ENCODE data around the gene SLC25A18.
"Not testable (repeated sequence)": the region's sequence is repeated elsewhere in the genome, so short reads cannot be mapped to it uniquely, and the experiment has no call there.

The SLC25A18 gene

DNA sequence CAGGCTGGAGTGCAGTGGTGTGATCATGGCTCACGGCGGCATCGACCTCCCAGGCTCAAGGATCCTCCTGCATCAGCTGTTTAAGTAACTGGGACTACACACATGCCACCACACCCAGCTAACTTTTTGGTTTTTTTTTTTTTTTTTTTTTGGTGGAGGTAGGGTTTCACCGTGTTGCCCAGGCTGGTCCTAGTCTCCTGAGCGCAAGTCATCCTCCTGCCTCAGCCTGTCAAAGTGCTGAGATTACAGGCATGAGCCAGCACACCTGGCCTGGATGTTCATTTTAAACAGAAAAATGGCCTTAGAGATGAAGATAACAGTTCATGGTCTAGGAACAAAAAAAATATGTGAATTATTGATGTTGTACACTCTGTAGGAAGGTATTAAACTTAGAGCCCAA lies 13.6 kb upstream of the SLC25A18 start:
- TF ChIP-seq YY1 (IDR thresholded peaks at IDR 0.05; ENCODE audit: insufficient read depth, insufficient read length) (no peak), ZNF274 (IDR thresholded peaks at IDR 0.05; ENCODE audit: low read depth, low read length) (no peak), SUZ12 (IDR thresholded peaks at IDR 0.05; ENCODE audit: extremely low read depth, insufficient read depth, insufficient read length) (no peak)
- Histone ChIP-seq H3K9me3 (ENCODE audit: insufficient read depth, low read length) (no peaks in the 10 kb centered on the region), H3K36me3 (ENCODE audit: insufficient read depth, insufficient read length, low read length) (peaks cover 64% of the 10 kb centered on the region), H3K4me1 (ENCODE audit: insufficient read depth, insufficient read length) (no peaks in the 10 kb centered on the region), H3K9ac (ENCODE audit: insufficient read length, low read depth) (no peak overlapping the region), H3K27me3 (ENCODE audit: insufficient read depth, insufficient read length) (no peaks in the 10 kb centered on the region), H3K4me3 (ENCODE audit: insufficient read length, low read depth) (no peak overlapping the region)
- DNase-seq (ENCODE audit: low read depth, low spot score): no peak

DNA sequence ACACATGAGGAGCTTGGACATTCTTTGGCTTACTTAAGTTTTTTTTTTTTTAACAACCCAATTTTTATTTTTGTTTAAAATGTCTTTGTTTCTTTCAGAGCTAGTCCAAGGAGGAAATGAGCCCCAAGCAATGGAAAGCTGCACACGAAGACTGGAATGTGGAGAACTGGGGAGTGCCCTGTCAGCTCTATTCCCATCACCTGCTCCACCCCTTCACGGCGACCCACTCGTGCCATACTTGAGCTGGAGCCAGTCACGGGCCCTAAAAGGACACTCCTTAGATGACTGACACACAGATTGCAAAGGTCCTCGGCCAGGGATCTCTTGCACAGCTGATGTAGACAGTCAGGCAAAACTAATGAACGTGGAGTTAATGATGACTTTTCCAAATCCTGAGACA lies 10.6 kb upstream of the SLC25A18 start:
- Histone ChIP-seq H3K4me1 (ENCODE audit: insufficient read depth, insufficient read length) (no peaks in the 10 kb centered on the region), H3K36me3 (ENCODE audit: insufficient read depth, insufficient read length, low read length) (peaks cover 76% of the 10 kb centered on the region), H3K9me3 (ENCODE audit: insufficient read depth, low read length) (no peaks in the 10 kb centered on the region), H3K4me3 (ENCODE audit: insufficient read length, low read depth) (no peak overlapping the region), H3K9ac (ENCODE audit: insufficient read length, low read depth) (no peak overlapping the region), H3K27me3 (ENCODE audit: insufficient read depth, insufficient read length) (no peaks in the 10 kb centered on the region)
- DNase-seq (ENCODE audit: low read depth, low spot score): no peak
- TF ChIP-seq YY1 (IDR thresholded peaks at IDR 0.05; ENCODE audit: insufficient read depth, insufficient read length) (no peak), ZNF274 (IDR thresholded peaks at IDR 0.05; ENCODE audit: low read depth, low read length) (no peak), SUZ12 (IDR thresholded peaks at IDR 0.05; ENCODE audit: extremely low read depth, insufficient read depth, insufficient read length) (no peak)

GRCh38 chr22:17554814-17555213 lies 8.5 kb upstream of the SLC25A18 start:
- Histone ChIP-seq H3K9ac (ENCODE audit: insufficient read length, low read depth) (no peak overlapping the region), H3K4me3 (ENCODE audit: insufficient read length, low read depth) (no peak overlapping the region), H3K4me1 (ENCODE audit: insufficient read depth, insufficient read length) (no peaks in the 10 kb centered on the region), H3K36me3 (ENCODE audit: insufficient read depth, insufficient read length, low read length) (peaks cover 60% of the 10 kb centered on the region), H3K27me3 (ENCODE audit: insufficient read depth, insufficient read length) (no peaks in the 10 kb centered on the region), H3K9me3 (ENCODE audit: insufficient read depth, low read length) (peaks cover 6% of the 10 kb centered on the region; the same call in 1 of the 2 replicates)
- TF ChIP-seq ZNF274 (IDR thresholded peaks at IDR 0.05; ENCODE audit: low read depth, low read length) (no peak), SUZ12 (IDR thresholded peaks at IDR 0.05; ENCODE audit: extremely low read depth, insufficient read depth, insufficient read length) (no peak), YY1 (IDR thresholded peaks at IDR 0.05; ENCODE audit: insufficient read depth, insufficient read length) (no peak)
- no peak for DNase-seq (ENCODE audit: low read depth, low spot score)

DNA sequence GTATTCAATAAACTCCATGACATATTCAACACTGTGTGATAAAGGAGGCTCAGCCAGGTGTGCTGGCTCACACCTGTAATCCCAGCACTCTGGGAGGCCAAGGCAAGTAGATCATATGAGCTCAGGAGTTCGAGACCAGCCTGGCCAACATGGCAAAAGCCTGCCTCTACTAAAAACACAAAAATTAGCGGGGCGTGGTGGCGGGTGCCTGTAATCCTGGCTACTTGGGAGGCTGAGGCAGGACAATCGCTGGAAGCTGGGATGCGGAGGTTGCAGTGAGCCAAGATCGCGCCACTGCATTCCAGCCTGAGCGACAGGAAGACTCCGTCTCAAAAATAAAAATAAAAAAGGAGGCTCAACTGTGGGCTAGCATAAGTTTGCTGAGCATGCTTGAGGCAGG lies 4.1 kb upstream of the SLC25A18 start:
- Histone ChIP-seq H3K4me3 (ENCODE audit: insufficient read length, low read depth) (no peak overlapping the region), H3K9ac (ENCODE audit: insufficient read length, low read depth) (no peak overlapping the region), H3K9me3 (ENCODE audit: insufficient read depth, low read length) (peaks cover 12% of the 10 kb centered on the region; the same call in 1 of the 2 replicates), H3K4me1 (ENCODE audit: insufficient read depth, insufficient read length) (peaks cover 5% of the 10 kb centered on the region), H3K36me3 (ENCODE audit: insufficient read depth, insufficient read length, low read length) (peaks cover 27% of the 10 kb centered on the region), H3K27me3 (ENCODE audit: insufficient read depth, insufficient read length) (no peaks in the 10 kb centered on the region)
- no peak for TF ChIP-seq ZNF274 (IDR thresholded peaks at IDR 0.05; ENCODE audit: low read depth, low read length)
- no peak for TF ChIP-seq YY1 (IDR thresholded peaks at IDR 0.05; ENCODE audit: insufficient read depth, insufficient read length)
- TF ChIP-seq SUZ12 (IDR thresholded peaks at IDR 0.05; ENCODE audit: extremely low read depth, insufficient read depth, insufficient read length): no peak
- no peak for DNase-seq (ENCODE audit: low read depth, low spot score)

- Histone ChIP-seq H3K9me3 (ENCODE audit: insufficient read depth, low read length) (peaks cover 12% of the 10 kb centered on the region; the same call in 1 of the 2 replicates), H3K36me3 (ENCODE audit: insufficient read depth, insufficient read length, low read length) (no peaks in the 10 kb centered on the region), H3K4me1 (ENCODE audit: insufficient read depth, insufficient read length) (peaks cover 5% of the 10 kb centered on the region), H3K9ac (ENCODE audit: insufficient read length, low read depth) (peak overlapping the region; percentile 36), H3K27me3 (ENCODE audit: insufficient read depth, insufficient read length) (no peaks in the 10 kb centered on the region), H3K4me3 (ENCODE audit: insufficient read length, low read depth) (no peak overlapping the region)
- TF ChIP-seq SUZ12 (IDR thresholded peaks at IDR 0.05; ENCODE audit: extremely low read depth, insufficient read depth, insufficient read length) (no peak), YY1 (IDR thresholded peaks at IDR 0.05; ENCODE audit: insufficient read depth, insufficient read length) (no peak), ZNF274 (IDR thresholded peaks at IDR 0.05; ENCODE audit: low read depth, low read length) (no peak)
- no peak for DNase-seq (ENCODE audit: low read depth, low spot score)
These were observed 666 bp downstream of the SLC25A18 start for GRCh38 chr22:17563936-17564391.

- H3K9me3 ChIP-seq (ENCODE audit: insufficient read depth, low read length); H3K4me3 ChIP-seq (ENCODE audit: insufficient read length, low read depth); H3K36me3 ChIP-seq (ENCODE audit: insufficient read depth, insufficient read length, low read length); DNase-seq (ENCODE audit: low read depth, low spot score); H3K9ac ChIP-seq (ENCODE audit: insufficient read length, low read depth); H3K27me3 ChIP-seq (ENCODE audit: insufficient read depth, insufficient read length): not testable (repeated sequence)
- H3K4me1 ChIP-seq (ENCODE audit: insufficient read depth, insufficient read length): peaks cover 13% of the 10 kb centered on the region
These were observed 2.9 kb downstream of the SLC25A18 start for GRCh38 chr22:17566016-17566687.

DNA sequence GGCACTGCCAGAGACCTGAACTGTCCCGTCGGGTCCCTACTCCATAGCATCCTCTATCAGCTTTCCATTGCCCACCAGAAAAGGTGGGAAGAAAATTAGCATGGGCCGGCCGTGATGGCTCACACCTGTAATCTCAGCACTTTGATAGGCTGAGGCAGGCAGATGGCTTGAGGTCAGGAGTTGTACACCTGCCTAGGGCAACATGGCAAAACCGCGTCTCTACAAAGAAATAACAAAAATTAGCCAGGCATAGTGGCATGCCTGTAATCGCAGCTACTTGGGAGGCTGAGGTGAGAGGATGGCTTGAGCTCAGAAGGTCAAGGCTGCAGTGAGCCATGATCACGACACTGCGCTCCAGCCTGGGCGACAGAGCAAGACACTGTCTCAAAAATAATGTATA lies 3.5 kb downstream of the SLC25A18 start:
- TF ChIP-seq SUZ12 (IDR thresholded peaks at IDR 0.05; ENCODE audit: extremely low read depth, insufficient read depth, insufficient read length) (no peak), ZNF274 (IDR thresholded peaks at IDR 0.05; ENCODE audit: low read depth, low read length) (no peak), YY1 (IDR thresholded peaks at IDR 0.05; ENCODE audit: insufficient read depth, insufficient read length) (no peak)
- DNase-seq (ENCODE audit: low read depth, low spot score): no peak
- Histone ChIP-seq H3K9me3 (ENCODE audit: insufficient read depth, low read length) (no peaks in the 10 kb centered on the region), H3K36me3 (ENCODE audit: insufficient read depth, insufficient read length, low read length) (no peaks in the 10 kb centered on the region), H3K9ac (ENCODE audit: insufficient read length, low read depth) (no peak overlapping the region), H3K27me3 (ENCODE audit: insufficient read depth, insufficient read length) (no peaks in the 10 kb centered on the region), H3K4me3 (ENCODE audit: insufficient read length, low read depth) (no peak overlapping the region), H3K4me1 (ENCODE audit: insufficient read depth, insufficient read length) (peaks cover 13% of the 10 kb centered on the region)

All from NT2/D1 (cell line).